LHCN-M2 (cell line): Measurements from ENCODE around the gene KRTAP10-1. TPM values are rescaled to one million over a fixed set of nuclear protein-coding genes. Genes with fewer than 3 reads are reported as not detected.
"Not testable (repeated sequence)": the region's sequence is repeated elsewhere in the genome, so short reads cannot be mapped to it uniquely, and the experiment has no call there.

Experiments
- DNase-seq: peaks from one replicate; pipeline ENCODE4 v3.0.0-alpha.2; 2012; ENCODE audit warnings: low read depth
- total RNA-seq: library from RNA; depleted of rRNA; stranded (reverse); fragments of >200 nt; gene quantifications from 2 replicates; pipeline ENCODE4 v1.2.3, GENCODE V29; 2014

KRTAP10-1 gene
- total RNA-seq, 1 experiment from 2014 or later: not detected

DNA sequence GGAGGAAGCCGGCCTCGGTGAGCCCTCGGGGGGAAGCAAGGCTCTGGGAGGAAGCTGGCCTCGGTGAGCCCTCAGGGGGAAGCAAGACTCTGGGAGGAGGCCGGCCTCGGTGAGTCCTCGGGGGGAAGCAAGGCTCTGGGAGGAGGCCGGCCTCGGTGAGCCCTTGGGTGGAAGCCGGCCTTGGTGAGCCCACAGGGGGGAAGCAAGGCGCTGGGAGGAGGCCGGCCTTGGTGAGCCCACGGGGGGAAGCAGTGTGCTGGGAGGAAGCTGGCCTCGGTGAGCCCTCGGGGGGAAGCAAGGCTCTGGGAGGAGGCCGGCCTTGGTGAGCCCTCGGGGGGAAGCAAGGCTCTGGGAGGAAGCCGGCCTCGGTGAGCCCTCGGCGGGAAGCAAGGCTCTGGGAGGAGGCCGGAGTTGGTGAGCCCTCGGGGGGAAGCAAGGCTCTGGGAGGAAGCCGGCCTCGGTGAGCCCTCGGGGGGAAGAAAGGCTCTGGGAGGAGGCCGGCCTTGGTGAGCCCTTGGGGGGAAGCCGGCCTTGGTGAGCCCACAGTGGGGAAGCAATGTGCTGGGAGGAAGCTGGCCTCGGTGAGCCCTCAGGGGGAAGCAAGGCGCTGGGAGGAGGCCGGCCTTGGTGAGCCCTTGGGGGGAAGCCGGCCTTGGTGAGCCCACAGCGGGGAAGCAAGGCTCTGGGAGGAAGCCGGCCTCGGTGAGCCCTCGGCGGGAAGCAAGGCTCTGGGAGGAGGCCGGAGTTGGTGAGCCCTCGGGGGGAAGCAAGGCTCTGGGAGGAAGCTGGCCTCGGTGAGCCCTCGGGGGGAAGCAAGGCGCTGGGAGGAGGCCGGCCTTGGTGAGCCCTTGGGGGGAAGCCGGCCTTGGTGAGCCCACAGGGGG, 36.7 kb downstream of the KRTAP10-1 start:
- DNase-seq: not testable (repeated sequence)

DNA sequence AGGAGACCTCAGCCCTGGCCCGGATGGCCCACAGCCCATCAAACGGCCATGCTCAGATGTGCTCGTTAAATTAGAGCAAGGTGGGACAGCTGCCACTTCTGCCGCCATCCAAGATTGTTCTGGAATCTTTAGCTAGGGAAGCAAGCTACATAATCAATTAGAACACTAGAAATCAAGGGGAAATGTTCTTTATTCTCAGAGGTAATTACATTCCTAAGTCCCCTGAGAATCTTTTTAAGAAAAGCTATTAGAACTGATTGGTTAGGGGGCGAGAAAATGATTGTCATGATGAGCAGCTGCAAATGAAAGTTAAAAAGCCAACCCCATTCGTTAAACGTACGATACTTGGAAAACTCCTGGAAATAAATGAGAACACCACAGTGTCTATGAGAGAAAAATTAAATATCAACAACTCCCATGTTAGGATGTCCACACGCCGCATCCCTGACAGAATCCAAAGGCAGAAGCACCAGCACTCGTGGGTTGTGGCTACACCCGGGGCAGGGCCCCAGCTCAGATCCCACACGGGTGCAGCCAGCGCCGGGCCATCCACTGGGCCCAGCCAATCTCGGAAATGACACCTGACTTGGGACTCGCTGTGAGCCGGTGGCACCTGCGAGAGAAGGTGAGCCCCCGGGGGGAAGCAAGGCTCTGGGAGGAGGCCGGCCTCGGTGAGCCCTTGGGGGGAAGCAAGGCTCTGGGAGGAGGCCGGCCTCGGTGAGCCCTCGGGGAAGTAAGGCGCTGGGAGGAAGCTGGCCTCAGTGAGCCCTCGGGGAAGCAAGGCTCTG, 37.6 kb downstream of the KRTAP10-1 start:
- no peak for DNase-seq

DNA sequence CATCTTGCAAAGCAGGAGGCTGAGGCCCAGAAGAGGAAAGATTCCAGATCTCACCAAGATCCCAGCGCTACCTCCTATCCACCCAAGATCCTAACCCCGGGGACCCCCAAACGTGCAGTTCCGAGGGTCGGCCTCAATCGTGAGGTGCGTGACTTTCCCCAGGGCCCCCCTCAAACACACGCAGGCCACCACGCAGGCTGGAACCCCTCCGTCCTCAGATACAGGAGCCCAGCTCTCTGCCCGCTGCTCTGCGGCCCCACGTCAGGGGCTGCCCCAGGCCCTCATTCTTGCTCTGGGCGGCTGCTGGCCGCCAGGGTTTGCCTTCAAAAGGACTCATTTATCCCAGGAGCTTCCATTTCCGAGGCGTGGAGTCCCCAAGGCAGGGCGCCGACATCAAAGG, 39.9 kb downstream of the KRTAP10-1 start:
- DNase-seq: no peak

DNA sequence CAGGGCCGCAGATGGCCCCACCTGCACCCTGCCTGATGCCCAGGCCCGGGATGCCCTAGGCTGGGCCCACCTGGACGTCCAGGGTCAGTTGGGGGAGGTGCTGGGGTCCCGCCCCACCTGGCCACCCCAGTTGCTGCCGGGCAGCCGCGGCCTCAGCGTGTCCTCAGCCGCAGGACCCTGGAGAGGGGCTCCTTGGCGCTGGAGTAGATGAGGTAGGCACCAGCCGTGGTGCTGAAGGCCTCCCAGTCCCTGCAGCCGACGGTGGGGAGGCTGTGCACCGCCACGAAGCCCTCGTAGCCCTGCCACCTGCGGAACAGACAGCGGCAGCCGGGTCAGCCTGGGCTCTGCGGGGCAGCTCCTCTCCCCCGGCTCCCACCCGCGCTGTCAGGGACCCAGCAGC, 40.4 kb downstream of the KRTAP10-1 start:
- DNase-seq: no peak

DNA sequence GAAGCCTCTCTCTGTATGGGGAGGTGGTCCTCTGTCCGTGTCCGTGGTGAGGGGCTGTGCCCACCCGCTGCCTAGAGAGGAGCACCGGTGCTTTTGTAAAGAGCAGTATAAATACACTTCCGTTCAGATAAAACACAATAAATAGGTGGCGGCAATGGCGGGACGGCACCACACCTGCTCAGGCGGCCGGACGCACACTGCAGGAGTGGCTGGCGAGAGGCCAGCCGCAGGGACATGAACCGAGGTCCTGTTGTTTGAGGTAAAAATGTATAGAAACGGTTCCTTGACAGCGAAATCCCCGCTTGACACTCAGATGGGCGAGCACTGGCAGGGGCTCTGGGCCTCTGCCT, 40.8 kb downstream of the KRTAP10-1 start:
- DNase-seq: no peak

DNA sequence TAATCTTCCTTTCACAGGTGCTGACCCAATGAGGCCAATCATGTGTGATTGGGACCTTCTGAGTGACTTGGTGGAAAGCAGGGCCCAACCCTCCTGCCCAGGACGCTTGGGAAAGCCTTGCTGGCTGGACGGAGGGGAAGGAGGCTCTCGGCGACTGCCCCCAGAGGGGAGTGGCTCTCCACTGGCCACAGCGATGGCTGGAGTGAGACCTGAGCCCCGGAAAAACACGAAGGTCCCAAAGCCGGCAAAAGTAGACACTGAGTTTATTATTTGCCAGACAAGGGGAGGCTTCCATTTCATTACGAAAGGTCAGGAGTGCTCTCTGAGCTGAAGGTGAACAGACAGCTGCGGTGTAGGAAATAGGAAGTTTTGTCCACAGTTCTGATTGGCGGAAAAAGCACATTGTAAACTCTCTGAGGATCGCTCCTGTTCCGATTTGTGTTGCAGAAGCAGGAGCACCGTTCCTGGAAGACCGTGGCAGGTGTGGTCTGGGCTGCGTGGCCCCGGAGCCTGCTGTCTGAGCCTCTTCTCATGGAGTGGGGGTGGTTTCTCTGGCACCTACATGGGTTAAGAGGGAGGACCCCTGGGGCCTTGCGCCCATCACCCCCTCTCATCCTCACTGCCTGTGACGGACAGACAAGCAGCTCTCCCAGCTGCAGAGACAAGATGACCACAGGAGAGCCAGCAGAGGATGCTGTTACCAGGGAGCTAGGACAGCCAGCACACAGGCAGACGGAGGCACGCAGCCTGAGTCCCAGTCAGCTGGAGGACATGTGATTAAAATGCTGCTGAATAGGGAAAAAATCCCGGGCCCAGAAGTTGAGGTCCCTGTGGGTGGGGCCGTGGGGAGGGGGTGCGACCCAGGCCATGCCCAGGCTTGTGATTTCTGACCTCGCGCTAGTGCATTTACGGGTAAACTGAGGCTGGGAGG, 41.5 kb downstream of the KRTAP10-1 start:
- DNase-seq: no peak

DNA sequence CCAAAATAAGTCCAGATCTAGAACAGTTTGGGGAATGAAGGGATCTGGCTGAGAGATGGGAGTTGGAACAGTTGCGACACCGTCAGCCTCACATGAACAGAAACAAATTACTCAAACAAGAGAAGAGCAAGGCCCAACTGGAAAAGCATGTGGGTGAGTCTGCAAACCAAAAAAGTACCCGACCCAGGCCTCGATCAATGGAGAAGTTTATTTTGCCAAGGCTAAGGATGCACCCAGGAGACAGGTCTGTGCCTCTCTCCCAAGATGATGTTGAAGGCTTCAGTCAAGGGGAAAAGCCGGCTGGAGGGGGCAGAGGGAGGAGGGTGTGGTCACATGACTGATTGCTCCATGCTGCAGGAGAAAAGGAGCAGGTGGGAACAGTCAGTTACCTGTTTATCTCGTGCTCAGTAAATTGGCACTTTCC, 42.3 kb downstream of the KRTAP10-1 start:
- no peak for DNase-seq

DNA sequence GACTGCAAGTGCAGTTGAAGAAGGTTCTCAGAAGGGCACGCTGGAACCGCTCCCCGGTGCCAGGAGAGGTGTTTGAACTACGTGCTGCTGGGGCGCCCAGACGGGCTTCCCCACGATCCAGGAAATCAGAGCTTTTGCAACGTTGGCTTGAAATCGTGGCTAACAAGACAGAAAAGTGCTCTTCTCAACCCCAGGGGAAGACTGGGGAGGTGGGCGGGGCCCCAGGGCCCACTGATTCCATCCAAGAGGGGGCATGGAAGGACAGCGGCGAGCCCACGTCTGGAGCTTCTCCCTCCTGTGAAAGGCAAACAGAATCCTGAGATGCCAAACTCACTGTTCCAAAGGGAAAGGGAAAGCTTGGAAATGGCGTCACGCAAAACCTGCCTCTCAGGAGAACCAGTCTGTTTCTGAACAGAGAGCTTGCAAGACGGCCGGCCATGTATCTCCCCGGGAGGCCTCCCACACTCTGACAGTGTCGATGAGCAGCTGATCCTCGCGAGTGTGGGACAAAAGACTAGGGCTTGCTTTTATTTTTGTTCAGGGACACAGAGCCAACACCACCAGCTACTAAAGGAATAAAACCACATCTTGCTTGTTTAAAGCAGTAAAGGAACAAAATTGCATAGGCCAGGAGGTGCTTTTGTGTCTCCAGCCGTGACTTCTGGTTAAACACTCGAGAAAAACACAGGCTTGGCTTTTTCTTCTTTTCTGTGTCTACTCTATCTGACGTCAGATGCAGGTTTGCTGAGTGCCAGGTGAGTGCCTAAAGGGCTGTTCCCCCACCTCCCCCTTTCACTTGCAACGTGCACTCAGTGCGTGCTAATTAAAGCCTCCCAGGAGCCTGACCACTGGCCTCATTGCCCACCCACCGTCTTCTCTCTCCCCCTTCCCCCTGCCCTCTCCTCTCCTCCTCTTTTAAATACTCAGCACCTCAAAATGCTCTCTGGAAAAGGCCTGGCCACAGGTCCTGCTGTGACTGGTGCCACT, 43.1 kb downstream of the KRTAP10-1 start:
- DNase-seq: no peak

DNA sequence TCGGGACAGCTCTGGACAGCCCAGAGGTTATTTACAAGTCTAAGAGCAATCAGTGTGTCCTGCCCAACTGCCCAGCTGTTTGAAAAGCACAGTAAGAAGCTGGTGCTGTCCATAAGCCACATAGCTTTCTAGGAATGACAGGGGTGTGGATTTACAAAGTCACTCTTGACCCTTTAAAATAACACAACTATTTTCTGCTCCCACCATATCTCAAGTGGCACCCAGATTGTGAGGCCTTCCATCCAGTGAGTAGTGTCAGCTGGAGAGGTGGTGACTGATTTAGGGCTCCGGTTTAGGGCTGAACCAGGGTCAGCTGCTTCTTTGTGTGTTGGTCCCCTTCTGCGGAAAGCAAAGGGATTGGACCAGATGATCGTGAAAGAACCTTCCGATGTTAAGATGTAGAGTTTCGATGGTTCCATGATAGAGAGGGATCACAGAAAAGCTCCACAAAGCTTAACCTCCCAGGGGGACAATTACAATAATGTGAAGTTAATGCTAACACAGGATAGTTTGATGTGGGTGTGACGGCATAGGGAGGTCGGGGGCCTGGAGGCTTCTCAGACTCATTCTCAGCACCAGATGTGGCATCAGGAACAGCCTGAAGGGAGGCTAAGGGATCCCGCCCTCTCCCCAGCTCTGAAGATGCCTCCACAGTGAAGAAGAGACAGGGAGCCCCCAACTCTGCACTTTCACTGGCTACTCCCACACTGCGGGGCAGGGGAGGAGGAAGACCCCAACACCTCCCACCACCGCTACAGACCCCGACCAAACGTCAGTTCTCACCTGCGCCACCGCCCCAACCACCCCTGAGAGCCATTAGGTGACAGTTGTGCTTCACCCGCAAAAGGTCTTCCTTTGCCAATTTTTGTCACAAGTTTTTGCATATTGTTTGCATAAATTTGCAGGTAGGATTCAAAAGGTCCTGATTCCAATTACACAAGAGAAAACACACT, 44.1 kb downstream of the KRTAP10-1 start:
- no peak for DNase-seq

DNA sequence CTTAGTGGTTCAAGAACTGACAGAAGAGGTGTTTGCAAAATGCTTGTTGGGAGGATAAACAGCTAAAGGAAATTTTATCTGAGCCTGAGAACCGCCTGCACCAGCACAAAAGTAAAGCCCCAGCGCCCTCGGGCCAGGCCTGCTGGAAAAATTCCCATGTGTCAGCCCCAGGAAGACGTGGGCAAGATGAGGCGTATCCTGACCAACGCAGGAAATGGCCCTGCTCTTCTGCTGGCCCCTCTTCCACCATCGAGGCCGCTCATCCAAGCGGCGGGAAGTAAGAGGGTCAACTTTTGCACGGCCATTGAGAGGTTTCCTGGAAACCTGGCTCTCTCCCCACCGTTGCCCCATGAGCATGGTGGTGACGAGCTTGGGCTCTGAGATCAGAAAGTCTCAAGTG, 45.0 kb downstream of the KRTAP10-1 start:
- DNase-seq: no peak

DNA sequence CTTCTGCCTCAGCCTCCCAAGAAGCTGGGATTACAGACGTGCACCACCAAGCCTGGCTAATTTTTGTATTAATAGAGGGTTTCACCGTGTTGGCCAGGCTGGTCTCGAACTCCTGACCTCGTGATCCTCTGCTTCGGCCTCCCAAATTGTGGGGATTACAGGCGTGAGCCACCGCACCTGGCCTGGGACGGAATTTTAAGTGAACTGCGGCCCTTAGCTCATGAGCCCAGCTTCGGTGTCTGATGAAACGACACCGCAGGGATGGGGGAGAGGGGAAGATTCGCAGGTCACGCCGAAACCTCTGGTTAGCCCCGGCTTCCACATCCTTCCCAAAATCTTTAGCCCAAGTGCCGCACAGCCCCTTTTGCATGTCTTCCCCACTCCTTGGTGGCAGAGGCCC, 45.6 kb downstream of the KRTAP10-1 start:
- no peak for DNase-seq

DNA sequence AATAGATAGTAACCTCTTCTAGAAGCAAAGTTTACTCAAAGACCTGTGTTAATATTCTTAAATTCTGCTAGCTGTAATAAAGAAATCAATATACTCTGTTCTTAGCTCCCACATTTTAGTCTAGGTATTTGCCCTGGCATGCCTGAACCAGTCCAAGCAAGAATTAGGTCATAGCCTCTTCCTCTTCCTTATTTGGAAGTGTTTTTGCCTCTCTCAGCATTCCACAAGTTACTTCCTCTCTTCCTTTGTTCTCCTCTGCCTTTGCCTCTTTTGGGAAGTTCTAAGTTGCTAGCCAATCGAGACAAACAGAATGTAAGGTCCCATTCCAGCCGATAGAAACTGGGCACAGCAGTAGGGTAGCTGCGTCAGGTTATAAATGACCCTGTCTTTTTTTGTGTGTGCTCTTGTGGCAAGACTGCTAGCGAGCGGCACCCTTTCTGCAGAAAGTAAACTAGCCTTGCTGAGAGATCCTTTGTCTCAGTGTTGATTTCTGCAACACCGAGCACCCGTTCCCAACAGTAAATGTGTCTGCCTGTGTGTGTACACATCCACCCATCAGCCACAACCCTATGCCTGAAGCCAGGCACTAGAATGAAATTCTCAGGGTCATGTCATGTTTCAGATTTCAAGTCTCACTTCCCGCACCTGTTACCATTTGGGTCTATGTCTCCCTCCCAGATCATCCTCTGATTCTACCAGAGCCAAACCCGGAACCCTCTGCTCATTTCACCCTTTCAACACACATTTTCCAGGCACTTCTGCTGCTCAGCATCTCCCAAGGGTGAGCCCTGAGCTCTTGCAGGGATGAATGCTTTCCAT, 47.2 kb downstream of the KRTAP10-1 start:
- no peak for DNase-seq

DNA sequence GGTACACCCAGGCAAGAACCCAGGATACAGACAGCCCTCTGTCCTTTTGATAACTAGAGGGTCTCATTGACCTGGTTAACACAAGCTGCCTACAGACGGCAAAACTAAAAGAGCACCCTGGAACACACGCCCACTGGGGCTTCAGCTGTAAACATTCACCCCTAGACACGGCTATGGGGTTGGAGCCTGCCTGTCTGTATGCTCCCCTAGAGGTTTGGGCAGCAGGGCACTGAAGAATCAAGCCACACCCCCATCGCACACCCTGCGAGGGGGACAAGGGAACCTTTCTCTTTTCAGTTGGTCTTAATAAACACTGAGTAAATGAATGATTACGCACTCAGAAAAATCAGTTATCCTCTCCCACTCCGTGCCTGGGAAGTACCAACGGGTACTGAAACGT, 49.2 kb downstream of the KRTAP10-1 start:
- no peak for DNase-seq

DNA sequence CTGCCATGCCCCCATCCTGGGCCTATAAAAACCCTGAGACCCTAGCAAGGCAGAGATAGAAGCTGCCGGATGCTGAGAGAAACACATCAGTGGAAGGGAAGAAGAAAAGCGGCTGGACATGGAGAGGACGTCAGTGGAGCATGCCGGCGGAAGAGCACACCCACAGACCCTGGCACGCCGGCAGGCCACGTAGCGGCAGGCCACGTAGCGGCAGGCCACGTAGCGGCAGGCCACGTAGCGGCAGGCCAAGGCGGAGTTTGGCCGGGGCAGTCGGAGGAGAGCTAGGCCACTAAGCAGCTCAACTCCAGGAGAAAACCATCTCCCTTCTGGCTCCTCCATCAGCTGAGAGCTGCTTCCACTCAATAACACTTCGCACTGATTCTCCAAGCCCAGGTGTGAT, 49.6 kb downstream of the KRTAP10-1 start:
- DNase-seq: no peak

DNA sequence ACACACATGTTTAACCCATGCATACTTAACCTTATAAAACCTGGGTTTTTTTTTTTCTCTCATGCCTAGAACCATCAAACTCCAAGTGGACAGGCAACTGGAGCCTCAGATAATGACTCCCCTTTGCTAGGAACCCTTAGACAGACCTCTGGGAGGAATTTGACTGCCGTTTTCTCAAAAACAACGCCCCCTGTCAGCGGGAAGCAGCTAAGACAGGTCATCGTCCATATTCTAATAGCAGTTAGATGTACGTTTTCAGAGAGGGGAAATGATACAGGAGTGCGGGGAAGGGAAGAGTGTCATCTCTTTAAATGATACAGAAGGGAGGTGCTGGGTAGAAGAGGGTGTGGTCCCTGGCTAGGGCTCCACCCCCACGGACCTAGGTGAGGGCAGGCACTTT, 50.0 kb downstream of the KRTAP10-1 start:
- no peak for DNase-seq
